ENCODE results near the gene SNAP23.

DNA sequence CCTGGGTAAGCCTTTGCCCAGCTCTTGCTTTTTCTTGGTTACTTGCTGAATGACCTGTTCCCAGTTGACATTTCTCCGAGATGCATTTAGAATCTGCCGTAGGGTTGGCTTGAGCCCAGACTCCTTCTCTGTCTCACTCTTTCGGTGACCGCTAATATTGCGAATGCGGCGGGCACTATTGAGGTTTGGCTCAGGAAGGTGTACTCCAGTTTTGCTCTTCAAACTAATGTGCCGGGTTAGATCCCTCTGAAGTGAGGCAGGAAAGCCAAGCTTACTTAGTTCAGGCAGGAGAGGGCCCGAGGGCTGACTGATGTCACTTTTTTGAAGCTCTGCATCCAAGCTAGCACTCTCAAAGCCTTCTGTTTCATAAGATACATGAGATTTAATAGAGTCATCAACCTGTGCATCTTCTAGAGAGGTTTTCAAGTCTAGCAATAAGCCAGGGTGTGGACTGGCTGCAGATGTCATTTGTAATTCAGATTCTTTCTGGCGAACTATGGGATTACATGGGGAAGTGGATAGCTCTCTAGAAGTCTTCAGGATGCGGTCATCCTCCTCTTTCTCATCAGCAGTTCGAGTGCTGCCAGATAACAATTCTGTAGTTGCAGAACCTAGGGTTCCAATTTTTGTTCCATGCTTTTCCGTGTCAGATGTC, 45.5 kb upstream of the SNAP23 start:
- TF ChIP-seq RAD21 (IDR thresholded peaks at IDR 0.05 in 1 of 2, conservative IDR thresholded peaks at IDR 0.05 in 1 of 2; ENCODE audit: low read depth in 2 of 2, low read length in 2 of 2) (no peak), EZH2 (IDR thresholded peaks at IDR 0.05; ENCODE audit: low read depth, low read length, severe bottlenecking) (no peak), JUN (IDR thresholded peaks at IDR 0.05; ENCODE audit: low read depth, low read length) (no peak)
- TF ChIP-seq, protein P1, sequence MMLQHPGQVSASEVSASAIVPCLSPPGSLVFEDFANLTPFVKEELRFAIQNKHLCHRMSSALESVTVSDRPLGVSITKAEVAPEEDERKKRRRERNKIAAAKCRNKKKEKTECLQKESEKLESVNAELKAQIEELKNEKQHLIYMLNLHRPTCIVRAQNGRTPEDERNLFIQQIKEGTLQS (IDR thresholded peaks at IDR 0.05; ENCODE audit: insufficient read depth, low read depth, low read length) = no peak

Data from H1 (cell line).